NB4 (cell line): ENCODE results near the gene PRRT2.

Experiments used
- DNase-seq: peaks from one replicate; pipeline ENCODE4 v3.0.0; 2010; ENCODE audit warnings: low read depth
- H3K4me3 ChIP-seq: one replicate; pipeline ENCODE4 v1.5.1; 2011; ENCODE audit warnings: mild to moderate bottlenecking, low read depth, low read length, moderate library complexity
- CTCF ChIP-seq: IDR thresholded peaks from one replicate; pipeline ENCODE4 v1.5.1; 2012; ENCODE audit warnings: low read depth, low read length
- MAX ChIP-seq: IDR thresholded peaks from 2 replicates; pipeline ENCODE4 v1.6.1; 2011; ENCODE audit warnings: low read depth, low read length
- MYC ChIP-seq: IDR thresholded peaks from 2 replicates; pipeline ENCODE4 v1.6.1; 2011; ENCODE audit warnings: low read depth, low read length
- POLR2A ChIP-seq: IDR thresholded peaks from 2 replicates; pipeline ENCODE4 v1.6.1; 2011; ENCODE audit warnings: mild to moderate bottlenecking; ENCODE audit not compliant: insufficient read length; ENCODE audit errors: extremely low read depth

PRRT2 gene

GRCh38 chr16:29806099-29806579 lies 5.9 kb upstream of the PRRT2 start, which contains the start of gene MAZ:
Gene MAZ (plus strand): TSS chr16:29806529. CDS start chr16:29806702, 173 bp downstream.
- H3K4me3 ChIP-seq: peak within 1 kb of the TSS; percentile 97
- no peak for TF ChIP-seq MAX
- DNase-seq: no peak

- H3K4me3 ChIP-seq: peak overlapping the region; percentile 97
- peak; percentile 90 for DNase-seq
- TF ChIP-seq MAX (0 out of 2 replicates have a peak, but pooled peaks have one; percentile 22), CTCF (no peak), POLR2A (peak; percentile 64), MYC (peak; percentile 50; the same call in 1 of the 2 replicates)
Observed at GRCh38 chr16:29806641-29807425, 5.2 kb upstream of the PRRT2 start.

GRCh38 chr16:29807426-29808218 lies 4.4 kb upstream of the PRRT2 start:
- DNase-seq: peak; percentile 98

GRCh38 chr16:29808219-29808900 lies 3.6 kb upstream of the PRRT2 start:
- peak overlapping the region; percentile 97 for H3K4me3 ChIP-seq
- peak; percentile 53 for DNase-seq
- TF ChIP-seq POLR2A: no peak
- TF ChIP-seq MAX: peak; percentile 86
- TF ChIP-seq MYC: peak; percentile 55; the same call in 1 of the 2 replicates

More at GRCh38 chr16:29807426-29808218, 4.4 kb upstream of the PRRT2 start:
- peak overlapping the region; percentile 97 for H3K4me3 ChIP-seq
- TF ChIP-seq CTCF (peak; percentile 17), MYC (peak; percentile 60), POLR2A (peak; percentile 51), MAX (peak; percentile 97)

GRCh38 chr16:29809031-29809747 lies 2.8 kb upstream of the PRRT2 start:
- DNase-seq: no peak
- H3K4me3 ChIP-seq: peak overlapping the region; percentile 97
- no peak for TF ChIP-seq POLR2A

- peak overlapping the region; percentile 97 for H3K4me3 ChIP-seq
- peak; percentile 85 for DNase-seq
- TF ChIP-seq MYC (no peak), CTCF (no peak), MAX (no peak), POLR2A (no peak)
Observed at GRCh38 chr16:29809850-29810698, 1.9 kb upstream of the PRRT2 start.
